Urinary bladder (tissue), 2 donors: ENCODE data around the gene HNRNPU. TPM values are rescaled to one million over a fixed set of nuclear protein-coding genes. Genes with fewer than 3 reads are reported as not detected.

ENCODE experiments used
- polyA plus RNA-seq: library from polyadenylated mRNA; stranded (reverse); fragments of 200-250 nt; gene quantifications from one replicate; pipeline ENCODE4 v1.2.3, GENCODE V29; 2013
- total RNA-seq: library from RNA; depleted of rRNA; stranded (reverse); fragments of >200 nt; gene quantifications from one replicate; pipeline ENCODE4 v1.2.3, GENCODE V29; 2014
- donor health status: healthy.

Gene HNRNPU
- total and polyA plus RNA-seq, 2 donors = 200 to 440 TPM

Other genes starting within 250 kb of the HNRNPU start
- 83.0 TPM for gene DESI2, start 211.4 kb downstream of the HNRNPU start, total RNA-seq
- gene DESI2, start 211.4 kb downstream of the HNRNPU start, polyA plus RNA-seq = 22.1 TPM
- gene COX20, start 28.9 kb downstream of the HNRNPU start, total RNA-seq = 48.0 TPM
- gene COX20, start 28.9 kb downstream of the HNRNPU start, polyA plus RNA-seq = 62.6 TPM